GM12874 (cell line): ENCODE data around the gene PCED1B.

ENCODE experiments used
- CTCF ChIP-seq: IDR thresholded peaks from 2 replicates; pipeline ENCODE4 v1.5.1; 2011; ENCODE audit warnings: low read depth, mild to moderate bottlenecking, control low read depth, low read length, moderate library complexity; ENCODE audit not compliant: insufficient read depth

PCED1B gene

GRCh38 chr12:47269916-47270315 lies 190.5 kb downstream of the PCED1B start:
- no peak for TF ChIP-seq CTCF

GRCh38 chr12:47270782-47271664 lies 191.6 kb downstream of the PCED1B start:
- TF ChIP-seq CTCF: no peak

GRCh38 chr12:47271800-47272239 lies 192.4 kb downstream of the PCED1B start:
- TF ChIP-seq CTCF: no peak

GRCh38 chr12:47272412-47273190 lies 193.2 kb downstream of the PCED1B start:
- TF ChIP-seq CTCF: no peak

GRCh38 chr12:47273191-47273626 lies 193.8 kb downstream of the PCED1B start:
- TF ChIP-seq CTCF: no peak

GRCh38 chr12:47274760-47275159 lies 195.3 kb downstream of the PCED1B start:
- TF ChIP-seq CTCF: no peak

GRCh38 chr12:47276253-47276620 lies 196.8 kb downstream of the PCED1B start:
- no peak for TF ChIP-seq CTCF
